Endodermal cell (in vitro differentiated cells): ENCODE results near the gene SPAG6. TPM values are rescaled to one million over a fixed set of nuclear protein-coding genes. Genes with fewer than 3 reads are reported as not detected.

ENCODE experiments used
- DNase-seq: peaks from one replicate; pipeline ENCODE4 v3.0.0-alpha.2; 2017
- H3K27ac ChIP-seq: 2 replicates; pipeline ENCODE4 v1.5.1; 2013; ENCODE audit warnings: mild to moderate bottlenecking, low read depth, low read length, moderate library complexity
- H3K27me3 ChIP-seq: 2 replicates; pipeline ENCODE4 v1.6.1; 2013; ENCODE audit warnings: mild to moderate bottlenecking, low read length, moderate library complexity; ENCODE audit not compliant: insufficient read depth, control insufficient read depth, poor library complexity, severe bottlenecking
- H3K36me3 ChIP-seq: 2 replicates; pipeline ENCODE4 v1.7.0; 2013; ENCODE audit warnings: mild to moderate bottlenecking, low read length, moderate library complexity; ENCODE audit not compliant: control insufficient read depth, insufficient read depth
- H3K4me1 ChIP-seq: one replicate; pipeline ENCODE4 v1.7.0; 2013; ENCODE audit warnings: low read length; ENCODE audit not compliant: control insufficient read depth, insufficient read depth
- H3K4me3 ChIP-seq: 2 replicates; pipeline ENCODE4 v1.5.1; 2013; ENCODE audit warnings: mild to moderate bottlenecking, low read length, moderate library complexity
- H3K9ac ChIP-seq: 2 replicates; pipeline ENCODE4 v1.6.1; 2013; ENCODE audit warnings: mild to moderate bottlenecking, low read length, moderate library complexity; ENCODE audit not compliant: poor library complexity, severe bottlenecking; ENCODE audit errors: extremely low read depth
- H3K9me3 ChIP-seq: 2 replicates; pipeline ENCODE4 v1.6.1; 2013; ENCODE audit warnings: mild to moderate bottlenecking, low read length, moderate library complexity; ENCODE audit not compliant: control insufficient read depth
- H3K27ac Mint-ChIP-seq: 2 replicates; pipeline ENCODE4 v1.8.0; 2020; ENCODE audit warnings: mixed read lengths
- H3K27me3 Mint-ChIP-seq: 2 replicates; pipeline ENCODE4 v1.8.0; 2021; ENCODE audit warnings: mild to moderate bottlenecking, mixed read lengths; ENCODE audit not compliant: insufficient read depth
- H3K36me3 Mint-ChIP-seq: 2 replicates; pipeline ENCODE4 v1.8.0; 2020; ENCODE audit warnings: low read depth, mixed read lengths
- H3K4me1 Mint-ChIP-seq: 2 replicates; pipeline ENCODE4 v1.8.0; 2020; ENCODE audit warnings: mixed read lengths
- H3K4me3 Mint-ChIP-seq: 2 replicates; pipeline ENCODE4 v1.8.0; 2020; ENCODE audit warnings: mild to moderate bottlenecking, moderate library complexity, mixed read lengths
- H3K9me3 Mint-ChIP-seq: 2 replicates; pipeline ENCODE4 v1.8.0; 2020; ENCODE audit warnings: mild to moderate bottlenecking, mixed read lengths
- WGBS, 2 experiments: methylation state at CpG; one replicate each; pipeline versions ENCODE4 v1.1.5 to v1.1.7; 2013; ENCODE audit warnings: missing lambda C conversion rate in 2 of 2, mixed read lengths in 1 of 2; ENCODE audit not compliant: insufficient coverage in 1 of 2, insufficient read length in 1 of 2; 5-methylcytosine and 5-hydroxymethylcytosine counted together
- total RNA-seq, 2 donors: library from RNA; stranded (reverse); fragmentation: NEBNext Ultra II Directional in 1 of 2; extraction: Animal tissue kit (Norgen Biotek cat#: 25700) in 1 of 2; gene quantifications; 2 replicates in 1 of 2; 3 replicates in 1 of 2; pipeline ENCODE4 v1.2.1, GENCODE V29; 2021
- TF ChIP-seq, protein P1 (sequence below): fragments of 200-600 bp; sonication (generic); conservative IDR thresholded peaks from 2 replicates; pipeline ENCODE4 v1.5.0; 2021; ENCODE audit warnings: antibody characterized with exemption, mild to moderate bottlenecking

The SPAG6 gene
- total RNA-seq, 2 donors from 2014 or later = 1.1 to 2.1 TPM

DNA sequence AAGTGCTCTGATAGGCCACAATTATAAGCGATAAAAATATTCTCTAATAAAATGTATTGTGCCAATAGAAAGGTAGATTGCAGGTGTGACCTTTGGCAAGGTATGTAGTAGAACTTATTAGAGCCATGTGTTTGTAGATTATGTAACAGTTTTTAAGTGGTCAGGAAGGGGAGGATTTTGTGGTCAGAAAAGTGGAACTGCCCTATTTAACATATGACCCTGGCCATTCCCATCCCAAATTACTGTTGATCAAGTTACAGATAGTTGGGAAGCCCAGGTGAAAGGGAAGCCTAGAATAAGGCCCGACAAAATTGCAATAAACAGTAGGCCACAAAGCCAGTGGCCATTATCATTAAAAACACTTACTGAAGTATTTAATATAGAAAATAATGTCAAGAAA, 89.2 kb downstream of the SPAG6 start:
- H3K27me3 ChIP-seq = peaks cover 56% of the 10 kb centered on the region
- no peak for DNase-seq
- H3K4me3 ChIP-seq = no peak overlapping the region
- H3K36me3 Mint-ChIP-seq = no peaks in the 10 kb centered on the region
- TF ChIP-seq, protein P1, sequence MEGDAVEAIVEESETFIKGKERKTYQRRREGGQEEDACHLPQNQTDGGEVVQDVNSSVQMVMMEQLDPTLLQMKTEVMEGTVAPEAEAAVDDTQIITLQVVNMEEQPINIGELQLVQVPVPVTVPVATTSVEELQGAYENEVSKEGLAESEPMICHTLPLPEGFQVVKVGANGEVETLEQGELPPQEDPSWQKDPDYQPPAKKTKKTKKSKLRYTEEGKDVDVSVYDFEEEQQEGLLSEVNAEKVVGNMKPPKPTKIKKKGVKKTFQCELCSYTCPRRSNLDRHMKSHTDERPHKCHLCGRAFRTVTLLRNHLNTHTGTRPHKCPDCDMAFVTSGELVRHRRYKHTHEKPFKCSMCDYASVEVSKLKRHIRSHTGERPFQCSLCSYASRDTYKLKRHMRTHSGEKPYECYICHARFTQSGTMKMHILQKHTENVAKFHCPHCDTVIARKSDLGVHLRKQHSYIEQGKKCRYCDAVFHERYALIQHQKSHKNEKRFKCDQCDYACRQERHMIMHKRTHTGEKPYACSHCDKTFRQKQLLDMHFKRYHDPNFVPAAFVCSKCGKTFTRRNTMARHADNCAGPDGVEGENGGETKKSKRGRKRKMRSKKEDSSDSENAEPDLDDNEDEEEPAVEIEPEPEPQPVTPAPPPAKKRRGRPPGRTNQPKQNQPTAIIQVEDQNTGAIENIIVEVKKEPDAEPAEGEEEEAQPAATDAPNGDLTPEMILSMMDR = no peak
- H3K9ac ChIP-seq = no peak overlapping the region
- H3K4me1 ChIP-seq = no peaks in the 10 kb centered on the region
- H3K9me3 ChIP-seq = no peaks in the 10 kb centered on the region
- 92% methylated on average over 2 of the region's 2 CpGs; no CpG with 5 or more reads in 1 of the 2 experiments for WGBS, 2 experiments
- no peak overlapping the region for H3K4me3 Mint-ChIP-seq
- peaks cover 5% of the 10 kb centered on the region for H3K4me1 Mint-ChIP-seq
- H3K9me3 Mint-ChIP-seq = no peaks in the 10 kb centered on the region
- H3K27me3 Mint-ChIP-seq = peaks cover 51% of the 10 kb centered on the region
- H3K27ac ChIP-seq = no peak overlapping the region
- no peak overlapping the region for H3K27ac Mint-ChIP-seq
- H3K36me3 ChIP-seq = no peaks in the 10 kb centered on the region

DNA sequence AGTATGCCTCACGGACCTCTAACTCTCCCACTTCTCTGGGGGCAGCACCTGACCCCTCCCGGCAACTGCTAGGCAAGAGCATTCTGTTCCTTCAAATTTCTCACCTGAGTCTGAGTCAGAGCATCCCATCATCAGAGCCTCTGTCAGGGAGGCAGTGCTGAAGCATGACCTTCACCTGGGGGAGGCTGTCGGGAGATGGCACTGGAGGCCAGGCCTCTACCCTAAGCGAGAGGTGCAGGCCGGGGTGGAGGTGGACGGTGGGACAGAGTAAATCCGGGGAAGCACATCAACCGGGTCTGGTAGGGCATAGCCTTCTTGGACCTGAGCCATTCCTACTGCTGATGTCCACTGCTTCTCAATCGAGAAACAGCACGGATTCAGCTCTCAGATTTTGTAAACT, 90.4 kb downstream of the SPAG6 start:
- TF ChIP-seq, protein P1 = no peak
- Histone ChIP-seq H3K27ac (no peak overlapping the region), H3K36me3 (no peaks in the 10 kb centered on the region), H3K9ac (no peak overlapping the region), H3K9me3 (no peaks in the 10 kb centered on the region), H3K4me1 (no peaks in the 10 kb centered on the region), H3K27me3 (peaks cover 60% of the 10 kb centered on the region), H3K4me3 (no peak overlapping the region)
- Mint-ChIP-seq H3K27me3 (peaks cover 53% of the 10 kb centered on the region), H3K4me1 (no peaks in the 10 kb centered on the region), H3K36me3 (no peaks in the 10 kb centered on the region), H3K4me3 (peak overlapping the region; percentile 67), H3K27ac (no peak overlapping the region), H3K9me3 (no peaks in the 10 kb centered on the region)
- WGBS, 2 experiments = 82 to 93% methylated on average over 4 to 10 of the region's 10 CpGs
- no peak for DNase-seq

DNA sequence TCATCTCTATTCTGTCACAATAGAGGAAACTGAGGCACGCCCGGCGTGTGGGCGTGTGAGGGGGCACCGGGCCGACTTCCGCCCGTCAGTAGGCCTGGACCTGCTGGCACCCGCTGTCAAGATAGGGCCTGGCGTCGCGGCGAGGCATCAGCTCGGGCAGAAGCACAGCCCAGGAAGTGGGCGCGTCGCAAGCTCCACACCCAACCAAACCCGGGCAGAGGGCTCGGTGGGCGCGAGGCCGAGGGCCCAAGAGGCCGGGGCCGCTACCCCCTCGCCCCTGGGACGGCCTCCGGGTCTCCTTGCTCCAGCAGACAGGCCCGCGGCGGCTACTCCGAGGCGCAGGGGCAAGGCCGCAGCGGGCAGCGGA, 91.2 kb downstream of the SPAG6 start:
- TF ChIP-seq, protein P1 = no peak
- Histone ChIP-seq H3K27me3 (peaks cover 64% of the 10 kb centered on the region), H3K36me3 (no peaks in the 10 kb centered on the region), H3K9me3 (no peaks in the 10 kb centered on the region), H3K4me3 (peak overlapping the region; percentile 77), H3K9ac (no peak overlapping the region), H3K27ac (peak overlapping the region; percentile 94), H3K4me1 (no peaks in the 10 kb centered on the region)
- Mint-ChIP-seq H3K27ac (no peak overlapping the region), H3K4me1 (no peaks in the 10 kb centered on the region), H3K4me3 (peak overlapping the region; percentile 67), H3K36me3 (no peaks in the 10 kb centered on the region), H3K9me3 (no peaks in the 10 kb centered on the region), H3K27me3 (peaks cover 58% of the 10 kb centered on the region)
- 45 to 90% methylated on average over 2 to 35 of the region's 35 CpGs for WGBS, 2 experiments
- no peak for DNase-seq
